Measurements from ENCODE around the gene PDIA5. TPM values are rescaled to one million over a fixed set of nuclear protein-coding genes. Genes with fewer than 3 reads are reported as not detected.

Gene PDIA5
- total and polyA plus RNA-seq, 8 donors = 19.8 to 29.3 (median 25.7) TPM

- peaks cover 23 to 41% (median 31%) of the 10 kb centered on the region in 3 donors for H3K4me1 ChIP-seq
- no peak for TF ChIP-seq CTCF (IDR thresholded peaks at IDR 0.05)
- WGBS, 2 donors = 87 to 95% methylated on average over 1 of the region's 1 CpG
- H3K4me3 ChIP-seq = no peak overlapping the region
- ATAC-seq (no peak), FAIRE-seq (no peak), DNase-seq (no peak)
- H3K27ac ChIP-seq = no peak overlapping the region
- no peaks in the 10 kb centered on the region for H3K27me3 ChIP-seq
- no peaks in the 10 kb centered on the region for H3K36me3 ChIP-seq
- no peaks in the 10 kb centered on the region for H3K9me3 ChIP-seq
- intact Hi-C loops (cut with DNase I) = no loop called here
Measured at GRCh38 chr3:123072564-123072963, 5.7 kb downstream of the PDIA5 start.

GRCh38 chr3:123075359-123075758 lies 8.5 kb downstream of the PDIA5 start:
- ATAC-seq = no peak
- no peak for DNase-seq
- Histone ChIP-seq H3K36me3 (no peaks in the 10 kb centered on the region), H3K27ac (no peak overlapping the region), H3K27me3 (no peaks in the 10 kb centered on the region), H3K4me3 (no peak overlapping the region), H3K9me3 (no peaks in the 10 kb centered on the region), H3K4me1 (peaks cover 6 to 31% (median 28%) of the 10 kb centered on the region in 3 donors)
- 93 to 100% methylated on average over 1 of the region's 1 CpG for WGBS, 2 donors
- no peak for FAIRE-seq
- intact Hi-C loops (cut with DNase I) = no loop called here
- TF ChIP-seq CTCF (IDR thresholded peaks at IDR 0.05) = no peak

- Histone ChIP-seq H3K9me3 (no peaks in the 10 kb centered on the region), H3K36me3 (no peaks in the 10 kb centered on the region), H3K4me3 (no peak overlapping the region), H3K27ac (peak overlapping the region in 1 of 4 donors; percentile 48), H3K27me3 (no peaks in the 10 kb centered on the region), H3K4me1 (peaks cover 6 to 30% (median 22%) of the 10 kb centered on the region in 3 donors)
- TF ChIP-seq CTCF (IDR thresholded peaks at IDR 0.05) = no peak
- 91 to 92% methylated on average over 4 of the region's 4 CpGs for WGBS, 2 donors
- FAIRE-seq (no peak), ATAC-seq (no peak), DNase-seq (no peak)
- intact Hi-C loops (cut with DNase I) = no loop called here
Measured at GRCh38 chr3:123076112-123076495, 9.3 kb downstream of the PDIA5 start.

- no peak for TF ChIP-seq CTCF (IDR thresholded peaks at IDR 0.05)
- FAIRE-seq (no peak), DNase-seq (peak in 3 of 6 donors; percentile 61 to 69 (median 64)), ATAC-seq (peak; percentile 32 to 74 (median 61))
- 10 to 11% methylated on average over 6 of the region's 6 CpGs for WGBS, 2 donors
- intact Hi-C loops (cut with DNase I) = no loop called here
- Histone ChIP-seq H3K9me3 (no peaks in the 10 kb centered on the region), H3K4me1 (peaks cover 6 to 30% (median 21%) of the 10 kb centered on the region in 3 donors), H3K36me3 (no peaks in the 10 kb centered on the region), H3K4me3 (no peak overlapping the region), H3K27ac (peak overlapping the region in 3 of 4 donors; percentile 22 to 48 (median 43)), H3K27me3 (no peaks in the 10 kb centered on the region)
Measured at GRCh38 chr3:123076496-123077418, 9.9 kb downstream of the PDIA5 start.

GRCh38 chr3:123078101-123078500 lies 11.3 kb downstream of the PDIA5 start:
- peaks cover 6 to 34% (median 30%) of the 10 kb centered on the region in 3 donors for H3K4me1 ChIP-seq
- no peak for FAIRE-seq

More at GRCh38 chr3:123078101-123078500, 11.3 kb downstream of the PDIA5 start:
- H3K27me3 ChIP-seq = no peaks in the 10 kb centered on the region
- H3K27ac ChIP-seq = no peak overlapping the region
- no peak for ATAC-seq
- H3K4me3 ChIP-seq = no peak overlapping the region
- TF ChIP-seq CTCF (IDR thresholded peaks at IDR 0.05) = no peak
- intact Hi-C loops (cut with DNase I) = no loop called here
- no peaks in the 10 kb centered on the region for H3K9me3 ChIP-seq
- no peaks in the 10 kb centered on the region for H3K36me3 ChIP-seq
- WGBS, 2 donors = 95 to 96% methylated on average over 10 of the region's 10 CpGs
- DNase-seq = no peak
